ENCODE data around the gene PRXL2B. TPM values are rescaled to one million over a fixed set of nuclear protein-coding genes. Genes with fewer than 3 reads are reported as not detected.
A peak's percentile ranks its signal among the peaks of the same experiment; 100 is the strongest.
"Not testable (repeated sequence)": the region's sequence is repeated elsewhere in the genome, so short reads cannot be mapped to it uniquely, and the experiment has no call there.

Gene PRXL2B
- total and polyA plus RNA-seq, 2 experiments from 2014 or later: 25.5 to 44.0 TPM

- no peak for TF ChIP-seq ZNF462 (CRISPR knock-in tag; IDR thresholded peaks at IDR 0.05)
- TF ChIP-seq CREB1 (CRISPR knock-in tag; IDR thresholded peaks at IDR 0.05; ENCODE audit: low read depth): no peak
- TF ChIP-seq CTCF (conservative IDR thresholded peaks at IDR 0.05; ENCODE audit: low read depth in 2 of 2): peak; percentile 85 to 94
Measured at GRCh38 chr1:2548068-2548589, 38.4 kb upstream of the PRXL2B start (continued).

DNA sequence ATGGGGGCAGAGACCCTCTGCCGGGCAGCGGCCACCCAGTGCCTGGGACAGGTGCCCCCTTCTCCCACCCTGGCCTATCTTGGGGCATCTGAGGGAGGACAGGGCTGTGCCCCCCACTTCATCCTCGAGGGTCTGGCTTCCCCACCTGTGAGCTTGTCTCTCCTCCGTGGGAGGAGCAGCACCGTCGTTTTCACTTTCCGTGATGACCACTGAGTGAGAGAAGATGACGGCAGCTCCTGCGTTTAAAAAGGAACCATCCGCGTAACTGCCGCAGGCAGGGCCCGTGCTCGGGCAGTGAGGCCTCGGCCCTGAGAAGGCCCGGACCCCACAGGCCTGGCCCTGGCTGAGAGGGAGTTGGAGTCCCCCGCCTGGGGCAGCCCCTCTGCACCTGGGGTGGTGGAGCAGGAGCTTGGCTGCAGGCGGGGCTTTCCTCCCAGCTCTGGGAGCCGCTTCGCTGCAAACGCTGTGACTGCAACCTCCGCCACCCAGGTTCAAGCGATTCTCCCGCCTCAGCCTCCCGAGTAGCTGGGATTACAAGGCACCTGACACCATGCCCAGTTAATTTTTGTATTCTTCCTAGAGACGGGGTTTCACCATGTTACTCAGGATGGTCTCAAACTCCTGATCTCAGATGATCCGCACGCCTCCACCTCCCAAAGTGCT is 37.1 kb upstream of the PRXL2B start:
- not testable (repeated sequence) for H3K4me1 ChIP-seq (ENCODE audit: insufficient read depth); ATAC-seq; H3K27ac ChIP-seq (ENCODE audit: low read depth); H3K9me3 Mint-ChIP-seq; H3K27ac Mint-ChIP-seq; H4K20me1 ChIP-seq (replicated peaks; ENCODE audit: insufficient read depth); H3K4me2 ChIP-seq; H3K79me2 ChIP-seq (replicated peaks; ENCODE audit: insufficient read depth); H3K4me1 Mint-ChIP-seq; H3K9me2 ChIP-seq (ENCODE audit: insufficient read depth); H3K36me3 ChIP-seq (ENCODE audit: insufficient read depth); H3K36me3 Mint-ChIP-seq (ENCODE audit: low read depth); H3K27me3 ChIP-seq (ENCODE audit: insufficient read depth); H3K4me3 ChIP-seq; H3F3A ChIP-seq (replicated peaks; ENCODE audit: low read depth); H2AFZ ChIP-seq; H3K4me3 Mint-ChIP-seq; DNase-seq (ENCODE audit: low spot score)
- peaks cover 11% of the 10 kb centered on the region for H3K27me3 Mint-ChIP-seq (ENCODE audit: insufficient read depth, low read depth, poor library complexity)

GRCh38 chr1:2550309-2550861 is 36.2 kb upstream of the PRXL2B start:
- not testable (repeated sequence) for H3K9me3 Mint-ChIP-seq; H3K9me2 ChIP-seq (ENCODE audit: insufficient read depth); H3K4me2 ChIP-seq; H3K4me3 ChIP-seq; H3K4me1 Mint-ChIP-seq; ATAC-seq; H3K4me1 ChIP-seq (ENCODE audit: insufficient read depth); H3K27ac ChIP-seq (ENCODE audit: low read depth); H3K27me3 ChIP-seq (ENCODE audit: insufficient read depth); DNase-seq (ENCODE audit: low spot score); H2AFZ ChIP-seq; H3K36me3 Mint-ChIP-seq (ENCODE audit: low read depth); H3K4me3 Mint-ChIP-seq; H3F3A ChIP-seq (replicated peaks; ENCODE audit: low read depth); H3K79me2 ChIP-seq (replicated peaks; ENCODE audit: insufficient read depth); H4K20me1 ChIP-seq (replicated peaks; ENCODE audit: insufficient read depth); H3K27me3 Mint-ChIP-seq (ENCODE audit: insufficient read depth, low read depth, poor library complexity); H3K36me3 ChIP-seq (ENCODE audit: insufficient read depth); H3K27ac Mint-ChIP-seq

GRCh38 chr1:2551544-2551943 is 35.0 kb upstream of the PRXL2B start:
- not testable (repeated sequence) for DNase-seq (ENCODE audit: low spot score); H3K36me3 Mint-ChIP-seq (ENCODE audit: low read depth); H3K4me3 Mint-ChIP-seq; H2AFZ ChIP-seq; H3K4me2 ChIP-seq; H3K9me2 ChIP-seq (ENCODE audit: insufficient read depth); H3K79me2 ChIP-seq (replicated peaks; ENCODE audit: insufficient read depth); H3F3A ChIP-seq (replicated peaks; ENCODE audit: low read depth); H4K20me1 ChIP-seq (replicated peaks; ENCODE audit: insufficient read depth); ATAC-seq; H3K27me3 Mint-ChIP-seq (ENCODE audit: insufficient read depth, low read depth, poor library complexity); H3K27ac Mint-ChIP-seq; H3K36me3 ChIP-seq (ENCODE audit: insufficient read depth); H3K4me3 ChIP-seq; H3K4me1 Mint-ChIP-seq; H3K9me3 Mint-ChIP-seq; H3K27me3 ChIP-seq (ENCODE audit: insufficient read depth); H3K27ac ChIP-seq (ENCODE audit: low read depth); H3K4me1 ChIP-seq (ENCODE audit: insufficient read depth)
